ENCODE results near the gene SCRT2.

The SCRT2 gene

DNA sequence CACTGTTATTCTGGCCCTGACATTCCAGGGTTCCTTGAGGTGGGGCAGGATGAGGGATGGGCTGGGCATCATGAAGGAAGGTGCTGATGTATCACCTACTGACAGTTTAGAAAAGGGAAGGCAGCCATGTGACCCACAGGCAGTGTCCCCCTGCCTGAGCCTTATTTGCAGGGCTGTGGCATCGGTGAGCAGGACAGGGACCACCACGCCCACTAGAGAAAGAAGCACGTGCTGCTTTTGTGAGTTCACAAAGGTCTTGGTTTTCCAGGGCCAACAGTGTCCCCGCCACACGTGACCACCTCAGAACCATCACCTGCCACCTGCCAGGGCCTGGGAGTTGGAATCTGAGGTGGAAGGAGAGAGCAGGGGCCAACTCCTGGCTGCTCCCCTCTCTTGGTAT is 43.5 kb upstream of the SCRT2 start:
- H3F3A ChIP-seq (ENCODE audit: insufficient read depth, low read length) = no peaks in the 10 kb centered on the region
- H2AFZ ChIP-seq (ENCODE audit: low read length) = no peak overlapping the region
- peaks cover 3% of the 10 kb centered on the region for H3K9me3 ChIP-seq (ENCODE audit: low read length)
- no peak overlapping the region for H3K4me2 ChIP-seq (ENCODE audit: low read length)
- no peaks in the 10 kb centered on the region for H3K4me1 ChIP-seq (ENCODE audit: insufficient read depth, low read length, severe bottlenecking)
- H3K27me3 ChIP-seq (ENCODE audit: insufficient read depth, low read length) = no peaks in the 10 kb centered on the region; the same call in 1 of the 2 replicates
- TF ChIP-seq, protein P1, sequence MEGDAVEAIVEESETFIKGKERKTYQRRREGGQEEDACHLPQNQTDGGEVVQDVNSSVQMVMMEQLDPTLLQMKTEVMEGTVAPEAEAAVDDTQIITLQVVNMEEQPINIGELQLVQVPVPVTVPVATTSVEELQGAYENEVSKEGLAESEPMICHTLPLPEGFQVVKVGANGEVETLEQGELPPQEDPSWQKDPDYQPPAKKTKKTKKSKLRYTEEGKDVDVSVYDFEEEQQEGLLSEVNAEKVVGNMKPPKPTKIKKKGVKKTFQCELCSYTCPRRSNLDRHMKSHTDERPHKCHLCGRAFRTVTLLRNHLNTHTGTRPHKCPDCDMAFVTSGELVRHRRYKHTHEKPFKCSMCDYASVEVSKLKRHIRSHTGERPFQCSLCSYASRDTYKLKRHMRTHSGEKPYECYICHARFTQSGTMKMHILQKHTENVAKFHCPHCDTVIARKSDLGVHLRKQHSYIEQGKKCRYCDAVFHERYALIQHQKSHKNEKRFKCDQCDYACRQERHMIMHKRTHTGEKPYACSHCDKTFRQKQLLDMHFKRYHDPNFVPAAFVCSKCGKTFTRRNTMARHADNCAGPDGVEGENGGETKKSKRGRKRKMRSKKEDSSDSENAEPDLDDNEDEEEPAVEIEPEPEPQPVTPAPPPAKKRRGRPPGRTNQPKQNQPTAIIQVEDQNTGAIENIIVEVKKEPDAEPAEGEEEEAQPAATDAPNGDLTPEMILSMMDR (IDR thresholded peaks at IDR 0.05; ENCODE audit: low read length) = no peak
- H3K9me2 ChIP-seq (ENCODE audit: low read depth, low read length) = no peaks in the 10 kb centered on the region
- no peak overlapping the region for H3K4me3 ChIP-seq (ENCODE audit: low read depth, low read length, poor library complexity, severe bottlenecking)
- H3K27ac ChIP-seq (ENCODE audit: low read depth, low read length, poor library complexity, severe bottlenecking) = no peak overlapping the region
- H3K9ac ChIP-seq (ENCODE audit: low read length) = no peak overlapping the region
- H3K79me2 ChIP-seq (ENCODE audit: insufficient read depth, low read length) = no peaks in the 10 kb centered on the region
- H3K36me3 ChIP-seq (ENCODE audit: insufficient read depth, low read length) = no peaks in the 10 kb centered on the region
- no peaks in the 10 kb centered on the region for H4K20me1 ChIP-seq (ENCODE audit: insufficient read depth, low read length)

GRCh38 chr20:717832-718231 is 42.2 kb upstream of the SCRT2 start:
- Histone ChIP-seq H3K27ac (ENCODE audit: low read depth, low read length, poor library complexity, severe bottlenecking) (no peak overlapping the region), H3K4me2 (ENCODE audit: low read length) (no peak overlapping the region), H3K9ac (ENCODE audit: low read length) (no peak overlapping the region), H3K36me3 (ENCODE audit: insufficient read depth, low read length) (no peaks in the 10 kb centered on the region), H3F3A (ENCODE audit: insufficient read depth, low read length) (no peaks in the 10 kb centered on the region), H3K27me3 (ENCODE audit: insufficient read depth, low read length) (no peaks in the 10 kb centered on the region), H4K20me1 (ENCODE audit: insufficient read depth, low read length) (no peaks in the 10 kb centered on the region), H3K9me3 (ENCODE audit: low read length) (peaks cover 6% of the 10 kb centered on the region), H3K4me1 (ENCODE audit: insufficient read depth, low read length, severe bottlenecking) (no peaks in the 10 kb centered on the region), H2AFZ (ENCODE audit: low read length) (no peak overlapping the region), H3K79me2 (ENCODE audit: insufficient read depth, low read length) (no peaks in the 10 kb centered on the region), H3K9me2 (ENCODE audit: low read depth, low read length) (no peaks in the 10 kb centered on the region), H3K4me3 (ENCODE audit: low read depth, low read length, poor library complexity, severe bottlenecking) (no peak overlapping the region)
- TF ChIP-seq, protein P1 (IDR thresholded peaks at IDR 0.05; ENCODE audit: low read length) = no peak
- no peak for TF ChIP-seq EZH2 (IDR thresholded peaks at IDR 0.05; ENCODE audit: borderline replicate concordance, low read length)

DNA sequence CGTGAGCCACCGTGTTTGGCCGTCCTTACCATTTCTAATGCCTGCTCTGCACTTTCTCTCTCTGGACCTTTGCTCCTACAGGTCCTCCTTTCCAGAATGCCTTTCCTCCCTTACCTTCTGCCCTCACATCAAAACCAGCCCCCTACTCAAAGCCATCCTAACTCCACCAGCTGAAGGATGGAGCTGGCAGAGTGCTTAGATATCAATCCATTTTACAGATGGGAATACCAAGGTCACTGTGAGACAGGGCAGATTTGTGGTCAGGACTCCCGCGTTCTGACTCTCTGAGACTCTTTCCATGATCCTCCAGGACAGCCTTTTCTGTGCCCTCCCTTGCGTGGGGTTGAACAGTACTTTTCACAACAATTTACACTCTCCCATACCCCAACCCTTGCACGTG is 41.7 kb upstream of the SCRT2 start:
- no peaks in the 10 kb centered on the region for H3K9me2 ChIP-seq (ENCODE audit: low read depth, low read length)
- no peaks in the 10 kb centered on the region for H3K79me2 ChIP-seq (ENCODE audit: insufficient read depth, low read length)
- H3K36me3 ChIP-seq (ENCODE audit: insufficient read depth, low read length) = no peaks in the 10 kb centered on the region
- peaks cover 6% of the 10 kb centered on the region for H3K9me3 ChIP-seq (ENCODE audit: low read length)
- H3K4me1 ChIP-seq (ENCODE audit: insufficient read depth, low read length, severe bottlenecking) = no peaks in the 10 kb centered on the region
- H4K20me1 ChIP-seq (ENCODE audit: insufficient read depth, low read length) = no peaks in the 10 kb centered on the region
- H2AFZ ChIP-seq (ENCODE audit: low read length) = no peak overlapping the region
- no peak for TF ChIP-seq EZH2 (IDR thresholded peaks at IDR 0.05; ENCODE audit: borderline replicate concordance, low read length)
- TF ChIP-seq, protein P1 (IDR thresholded peaks at IDR 0.05; ENCODE audit: low read length) = no peak
- no peak overlapping the region for H3K9ac ChIP-seq (ENCODE audit: low read length)
- H3K4me2 ChIP-seq (ENCODE audit: low read length) = no peak overlapping the region
- no peaks in the 10 kb centered on the region for H3K27me3 ChIP-seq (ENCODE audit: insufficient read depth, low read length)
- no peaks in the 10 kb centered on the region for H3F3A ChIP-seq (ENCODE audit: insufficient read depth, low read length)
- no peak overlapping the region for H3K27ac ChIP-seq (ENCODE audit: low read depth, low read length, poor library complexity, severe bottlenecking)
- H3K4me3 ChIP-seq (ENCODE audit: low read depth, low read length, poor library complexity, severe bottlenecking) = no peak overlapping the region

Measured in OCI-LY1 (cell line).